Suppressor macrophage treated with lipopolysaccharide for 4 hours (primary cell): ENCODE data around the gene CYP2J2.
A peak's percentile ranks its signal among the peaks of the same experiment; 100 is the strongest.
"Not testable (repeated sequence)": the region's sequence is repeated elsewhere in the genome, so short reads cannot be mapped to it uniquely, and the experiment has no call there.

ENCODE experiments used
- DNase-seq: peaks from one replicate; pipeline ENCODE4 v3.0.0-alpha.2; 2020

Gene CYP2J2

GRCh38 chr1:59926381-59927123 lies at the start of gene CYP2J2:
Gene CYP2J2 (minus strand): TSS chr1:59926773. CDS start chr1:59926746, 27 bp downstream.
- peak; percentile 29 for DNase-seq

GRCh38 chr1:59973719-59974118 lies 47.1 kb upstream of the CYP2J2 start:
- DNase-seq, result no peak

- no peak for DNase-seq
These were observed 45.8 kb upstream of the CYP2J2 start for GRCh38 chr1:59972216-59972927.

- peak; percentile 71 for DNase-seq
These were observed 44.9 kb upstream of the CYP2J2 start for GRCh38 chr1:59971464-59971911.

GRCh38 chr1:59969542-59970175 lies 43.1 kb upstream of the CYP2J2 start:
- not testable (repeated sequence) for DNase-seq

GRCh38 chr1:59968746-59969145 lies 42.2 kb upstream of the CYP2J2 start:
- DNase-seq, result not testable (repeated sequence)

- DNase-seq, result no peak
These were observed 41.2 kb upstream of the CYP2J2 start for GRCh38 chr1:59967780-59968179.

- no peak for DNase-seq
These were observed 40.6 kb upstream of the CYP2J2 start for GRCh38 chr1:59967141-59967697.

- no peak for DNase-seq
These were observed 25.5 kb upstream of the CYP2J2 start for GRCh38 chr1:59952065-59952464.

GRCh38 chr1:59949648-59950047 lies 23.1 kb upstream of the CYP2J2 start:
- DNase-seq, result no peak

GRCh38 chr1:59948990-59949389 lies 22.4 kb upstream of the CYP2J2 start:
- DNase-seq, result no peak

GRCh38 chr1:59947047-59947938 lies 20.7 kb upstream of the CYP2J2 start:
- DNase-seq, result peak; percentile 71

- no peak for DNase-seq
These were observed 19.2 kb upstream of the CYP2J2 start for GRCh38 chr1:59945790-59946189.

- DNase-seq, result no peak
These were observed 12.8 kb upstream of the CYP2J2 start for GRCh38 chr1:59939393-59939792.

GRCh38 chr1:59937636-59938210 lies 11.2 kb upstream of the CYP2J2 start:
- no peak for DNase-seq

GRCh38 chr1:59936358-59936821 lies 9.8 kb upstream of the CYP2J2 start:
- no peak for DNase-seq

- DNase-seq, result no peak
These were observed 2.4 kb upstream of the CYP2J2 start for GRCh38 chr1:59928996-59929395.

GRCh38 chr1:59927213-59927612 lies 640 bp upstream of the CYP2J2 start:
- no peak for DNase-seq

GRCh38 chr1:59924653-59925052 lies 1.9 kb downstream of the CYP2J2 start:
- no peak for DNase-seq

GRCh38 chr1:59921258-59921899 lies 5.2 kb downstream of the CYP2J2 start:
- not testable (repeated sequence) for DNase-seq

- DNase-seq, result no peak
These were observed 6.8 kb downstream of the CYP2J2 start for GRCh38 chr1:59919746-59920145.
